GM12872 (cell line): ENCODE measurements around the gene MRRF.

Experiments
- CTCF ChIP-seq: IDR thresholded peaks from 3 replicates; pipeline ENCODE4 v1.5.1; 2011; ENCODE audit warnings: low read depth, mild to moderate bottlenecking, low read length, moderate library complexity; ENCODE audit not compliant: insufficient read depth

Gene MRRF

GRCh38 chr9:122265149-122265915 is 650 bp downstream of the MRRF start:
- TF ChIP-seq CTCF, result no peak; the same call in 2 of the 3 replicates

GRCh38 chr9:122268041-122268814 is 3.5 kb downstream of the MRRF start:
- TF ChIP-seq CTCF, result no peak

- TF ChIP-seq CTCF, result no peak
Measured at GRCh38 chr9:122274055-122274454, 9.4 kb downstream of the MRRF start.

GRCh38 chr9:122276096-122276495 is 11.4 kb downstream of the MRRF start:
- TF ChIP-seq CTCF, result no peak

GRCh38 chr9:122277285-122277897 is 12.7 kb downstream of the MRRF start:
- TF ChIP-seq CTCF, result no peak

- TF ChIP-seq CTCF, result no peak
Measured at GRCh38 chr9:122281368-122281767, 16.7 kb downstream of the MRRF start.

GRCh38 chr9:122286764-122287163 is 22.1 kb downstream of the MRRF start:
- no peak for TF ChIP-seq CTCF
